MV-4-11 (cell line): Measurements from ENCODE around the gene CAPZA3.
"Not testable (repeated sequence)": the region's sequence is repeated elsewhere in the genome, so short reads cannot be mapped to it uniquely, and the experiment has no call there.

Experiments used
- DNase-seq: peaks from one replicate; lab custom pipeline; 2025; lab: John Stamatoyannopoulos, UW

The CAPZA3 gene, protein sequence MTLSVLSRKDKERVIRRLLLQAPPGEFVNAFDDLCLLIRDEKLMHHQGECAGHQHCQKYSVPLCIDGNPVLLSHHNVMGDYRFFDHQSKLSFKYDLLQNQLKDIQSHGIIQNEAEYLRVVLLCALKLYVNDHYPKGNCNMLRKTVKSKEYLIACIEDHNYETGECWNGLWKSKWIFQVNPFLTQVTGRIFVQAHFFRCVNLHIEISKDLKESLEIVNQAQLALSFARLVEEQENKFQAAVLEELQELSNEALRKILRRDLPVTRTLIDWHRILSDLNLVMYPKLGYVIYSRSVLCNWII

DNA sequence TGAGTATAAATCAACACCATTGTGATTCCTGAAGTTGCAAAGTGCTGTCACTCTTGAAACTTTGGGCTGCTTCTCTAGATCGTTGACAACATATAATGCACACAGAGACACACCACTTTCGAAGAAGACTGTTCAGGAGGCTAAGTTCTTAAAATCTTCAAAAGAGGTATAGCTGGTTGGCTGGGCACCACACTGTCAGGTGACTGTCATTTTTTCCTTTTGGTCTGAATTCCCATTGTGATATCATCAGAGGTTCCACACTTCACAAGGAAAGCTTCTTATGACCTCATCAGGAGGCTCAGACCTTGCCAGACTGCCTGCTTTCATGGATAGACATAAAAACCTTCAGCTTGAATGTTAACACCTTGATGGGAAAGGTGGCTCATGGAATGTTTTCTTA lies at the start of gene CAPZA3, which contains the start of gene PLCZ1:
Gene CAPZA3 (plus strand): TSS at position 301 of the 400 bp plus-strand sequence. CDS start 150 bp downstream, outside the sequence.
Gene PLCZ1 (minus strand): TSS at position 194 of the 400 bp plus-strand sequence. CDS start 641 bp downstream, outside the sequence.
- no peak for DNase-seq

DNA sequence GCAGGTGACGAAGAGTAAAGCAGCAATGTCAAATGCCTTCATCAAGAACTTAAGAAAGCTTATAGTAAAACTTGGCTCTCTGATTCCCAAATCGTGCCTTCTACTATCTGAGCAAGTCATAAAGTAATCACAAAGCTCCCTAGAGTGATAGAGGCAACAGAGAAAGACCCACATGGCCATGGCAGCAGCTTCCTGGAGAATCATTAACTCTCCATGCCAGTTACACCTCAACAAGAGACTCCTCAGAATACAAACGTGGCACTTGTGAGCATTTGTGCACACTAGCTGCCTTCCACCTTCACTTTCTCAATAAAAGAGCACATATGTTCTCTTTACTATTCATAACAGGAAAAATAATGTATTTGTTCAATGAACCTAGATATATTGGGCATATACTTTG lies 48.1 kb upstream of the CAPZA3 start:
- no peak for DNase-seq

DNA sequence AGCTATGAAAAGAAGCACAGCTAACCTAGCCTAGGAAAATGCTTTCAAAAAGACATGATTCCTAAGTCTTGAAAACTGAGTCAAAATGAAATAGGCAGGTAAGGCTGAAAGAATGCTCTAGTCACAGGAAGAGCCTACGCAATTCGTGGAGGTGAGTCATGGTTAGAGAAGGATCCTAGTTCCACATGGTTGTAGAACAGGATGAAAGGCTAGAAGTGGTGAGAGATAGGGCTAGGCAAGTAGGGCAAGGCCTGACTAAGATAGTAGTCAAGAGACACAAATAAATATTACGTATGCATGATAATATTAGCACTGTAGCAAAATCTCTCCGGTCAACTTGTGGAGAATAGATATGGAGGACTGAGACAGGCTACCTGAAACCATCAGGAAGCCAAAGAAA lies 47.3 kb upstream of the CAPZA3 start:
- DNase-seq = no peak

DNA sequence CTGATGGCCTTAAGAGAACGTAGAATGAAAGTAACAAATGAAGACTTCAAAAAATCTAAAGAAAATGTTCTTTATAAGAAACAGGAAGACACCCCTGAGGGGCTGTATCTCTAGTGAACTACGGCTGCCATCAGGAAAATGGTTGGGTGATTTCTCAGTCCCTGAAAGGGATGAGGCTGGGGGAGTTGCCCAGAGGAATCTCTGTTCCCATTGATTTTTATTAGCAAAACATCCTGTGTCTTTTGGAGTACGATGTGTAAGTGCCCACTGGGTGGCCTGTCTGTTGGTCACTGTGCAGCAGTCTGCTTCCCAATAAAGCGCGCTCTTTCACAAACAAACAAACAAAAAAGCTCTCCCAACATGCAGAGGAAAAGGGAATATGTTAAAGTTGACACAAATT lies 43.9 kb upstream of the CAPZA3 start:
- DNase-seq = not testable (repeated sequence)

DNA sequence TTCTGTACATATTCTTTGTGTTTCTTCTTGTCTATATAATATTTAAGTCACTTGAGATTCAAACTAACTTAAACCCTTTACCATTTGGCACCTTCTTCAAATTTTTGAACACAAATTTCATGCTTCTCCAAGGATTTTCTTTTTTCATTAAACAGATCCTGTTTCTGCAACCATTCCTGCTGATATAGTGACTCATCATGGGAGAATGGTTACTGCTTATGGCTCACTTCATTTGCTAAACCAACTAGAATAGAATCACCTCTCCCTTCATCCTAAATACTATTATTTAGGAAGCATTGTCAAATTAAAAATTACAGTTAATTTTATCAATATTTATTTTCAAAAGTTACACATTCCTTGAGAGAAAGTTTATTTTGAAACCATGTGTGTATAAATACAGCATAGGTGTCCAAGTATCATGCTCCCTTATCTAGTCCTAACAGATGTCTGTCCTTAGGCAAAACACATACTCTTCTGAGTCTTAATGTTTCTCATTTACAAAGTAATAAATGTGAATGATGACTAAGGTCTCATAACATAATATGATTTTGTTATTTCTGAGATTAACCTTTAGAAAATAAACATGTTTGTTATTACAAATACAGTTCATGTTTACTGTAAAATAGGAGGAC lies 40.8 kb upstream of the CAPZA3 start:
- no peak for DNase-seq

DNA sequence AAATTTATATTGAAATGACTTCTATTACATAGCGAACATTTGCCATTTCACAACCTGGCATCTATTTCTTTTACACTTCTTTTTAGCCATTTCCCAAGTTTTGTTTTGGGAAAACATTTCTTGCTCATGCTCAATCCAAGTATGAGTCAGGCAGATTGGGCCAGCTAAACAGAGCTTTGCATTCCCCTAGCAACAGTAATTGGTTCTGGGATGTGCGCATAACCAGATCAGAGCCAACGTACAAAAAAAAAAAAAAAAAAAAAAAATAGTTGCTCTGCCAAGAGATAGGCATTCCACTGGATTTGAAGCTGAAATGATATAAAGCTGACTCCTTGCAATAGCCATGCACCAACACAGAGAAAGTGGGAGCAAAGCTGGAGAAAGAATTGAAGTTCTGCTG lies 37.6 kb upstream of the CAPZA3 start:
- DNase-seq = no peak

DNA sequence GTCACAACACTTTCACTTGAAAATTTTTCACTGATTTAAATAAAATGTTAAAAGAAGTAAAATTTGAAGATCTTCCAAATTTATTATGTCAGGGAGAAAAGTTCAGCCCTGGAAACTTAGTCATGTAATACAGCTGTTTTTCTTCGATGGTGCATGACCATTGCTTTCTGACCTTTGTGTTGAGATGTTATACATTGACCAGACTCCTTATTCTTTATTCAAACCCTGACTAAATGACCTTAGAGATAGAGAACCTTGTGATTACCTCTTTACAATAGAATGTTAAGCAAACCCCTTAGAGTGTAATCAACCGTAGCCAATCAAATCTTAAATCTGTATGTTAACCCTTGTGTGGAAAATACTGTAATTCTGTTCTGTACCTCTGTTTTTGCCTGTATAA lies 34.6 kb upstream of the CAPZA3 start:
- no peak for DNase-seq

DNA sequence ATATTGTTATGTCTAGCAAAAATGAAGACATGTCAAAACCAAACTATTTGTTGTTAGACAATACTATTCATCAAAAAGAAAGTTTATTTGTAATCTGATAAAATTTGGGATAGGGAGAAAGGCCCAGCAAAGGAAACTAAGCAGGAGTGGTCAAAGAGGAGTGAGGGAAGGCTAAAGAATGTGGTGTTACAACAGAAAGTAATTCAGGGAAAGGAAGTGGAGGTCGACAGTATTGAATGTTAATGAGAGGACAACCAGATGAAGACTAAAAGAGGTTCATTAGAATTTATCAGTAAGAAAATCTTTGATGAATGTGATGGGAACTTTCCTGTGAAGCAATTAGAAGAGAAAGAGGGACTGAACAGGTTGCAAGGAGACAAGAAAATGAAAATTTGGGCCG lies 34.0 kb upstream of the CAPZA3 start:
- no peak for DNase-seq

DNA sequence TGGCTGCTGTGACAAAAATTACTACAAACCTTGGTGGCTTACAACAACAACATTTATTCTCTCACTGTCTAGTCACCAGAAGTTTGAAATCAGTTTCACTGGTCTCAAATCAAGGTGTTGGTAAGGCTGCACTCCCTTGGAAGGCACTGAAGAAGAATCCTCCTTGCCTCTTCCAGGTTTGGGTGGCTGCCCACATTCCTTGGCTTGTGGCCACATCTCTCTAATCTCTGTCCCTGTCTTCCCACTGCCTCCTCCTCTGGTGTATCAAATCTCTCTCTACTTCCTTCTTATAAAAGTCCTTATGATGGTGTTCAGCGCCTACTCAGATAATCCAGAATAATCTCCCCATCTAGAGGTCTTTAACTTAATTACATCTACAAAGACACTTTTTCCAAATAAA lies 31.1 kb upstream of the CAPZA3 start:
- no peak for DNase-seq

DNA sequence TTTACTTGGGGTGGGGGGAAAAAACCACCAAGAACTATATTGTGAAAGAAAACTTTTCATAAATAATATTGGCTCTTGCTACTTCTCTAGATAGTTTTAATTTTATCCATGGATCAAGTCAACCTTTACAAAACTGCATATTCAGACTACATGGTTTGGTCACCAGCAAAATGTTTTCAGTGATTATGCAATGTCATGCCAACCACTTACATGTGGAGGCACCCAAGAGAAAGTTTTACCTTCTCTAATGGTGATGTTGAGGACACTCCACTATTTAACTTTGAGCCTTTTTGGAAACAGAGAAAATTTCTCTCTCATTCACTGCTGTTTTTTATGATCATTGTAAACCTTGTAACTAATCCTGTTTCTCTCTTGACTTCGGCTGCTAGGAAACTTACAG lies 21.7 kb upstream of the CAPZA3 start:
- DNase-seq = no peak

DNA sequence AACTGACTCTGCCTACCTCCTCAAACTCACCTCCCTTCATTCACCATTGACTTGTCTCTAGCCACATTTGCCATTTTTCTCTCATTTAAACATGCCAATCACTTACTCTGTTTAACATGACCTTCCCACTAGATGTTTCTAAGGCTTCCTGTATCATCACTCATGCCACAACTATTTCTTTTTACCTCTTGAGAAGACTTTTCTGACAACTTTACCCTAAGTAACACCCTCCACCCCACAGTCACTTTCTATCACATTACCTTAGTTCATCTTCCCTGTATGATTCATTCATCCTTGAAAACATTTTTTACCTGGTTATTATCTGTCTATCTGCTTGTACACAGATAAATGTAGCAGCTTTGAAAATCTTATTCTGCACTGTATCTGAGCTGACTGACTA lies 19.5 kb upstream of the CAPZA3 start:
- no peak for DNase-seq

DNA sequence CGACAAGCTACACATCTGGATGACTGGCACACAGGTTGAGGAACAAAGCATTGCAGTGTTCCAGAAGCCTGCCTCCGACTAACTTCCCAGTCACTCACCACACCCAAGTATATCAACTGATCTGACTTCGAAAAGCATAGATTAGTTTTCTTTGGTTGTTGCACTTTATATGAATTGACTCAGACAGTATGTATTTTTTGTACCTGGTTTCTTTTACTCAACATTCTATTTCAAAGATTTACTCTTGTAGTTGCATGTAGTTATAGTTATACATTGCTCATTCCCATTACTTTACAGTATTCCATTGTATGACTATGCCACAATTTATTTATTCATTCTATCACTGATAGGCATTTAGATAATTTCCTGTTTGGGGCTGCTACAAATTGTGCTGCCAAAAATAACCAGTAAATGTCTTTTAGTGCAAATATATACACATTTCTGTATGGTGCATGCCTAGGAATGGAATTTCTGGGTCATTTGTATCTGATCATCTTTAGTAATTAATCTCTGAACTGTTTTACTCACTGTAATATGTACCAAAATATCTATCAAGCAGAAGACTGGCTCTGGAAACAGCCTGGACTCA lies 17.9 kb upstream of the CAPZA3 start:
- no peak for DNase-seq

DNA sequence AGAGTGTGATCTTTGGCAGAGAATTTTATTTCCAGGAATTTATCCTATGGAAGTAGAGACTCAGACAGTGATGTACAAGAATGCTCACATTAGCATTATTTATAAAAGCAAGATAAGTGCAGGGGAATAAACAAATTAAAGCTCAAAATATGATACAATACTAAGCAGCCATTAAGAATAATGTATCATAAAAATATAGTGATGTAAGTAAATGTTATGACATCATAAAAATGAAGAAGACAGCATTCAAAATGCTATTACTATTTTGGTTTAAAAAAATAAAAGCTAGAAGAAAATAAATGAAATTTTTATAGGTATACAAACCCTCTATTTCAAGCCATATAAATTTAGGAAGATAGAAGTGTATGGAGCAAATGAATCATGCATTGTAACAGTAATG lies 17.2 kb upstream of the CAPZA3 start:
- DNase-seq = no peak

DNA sequence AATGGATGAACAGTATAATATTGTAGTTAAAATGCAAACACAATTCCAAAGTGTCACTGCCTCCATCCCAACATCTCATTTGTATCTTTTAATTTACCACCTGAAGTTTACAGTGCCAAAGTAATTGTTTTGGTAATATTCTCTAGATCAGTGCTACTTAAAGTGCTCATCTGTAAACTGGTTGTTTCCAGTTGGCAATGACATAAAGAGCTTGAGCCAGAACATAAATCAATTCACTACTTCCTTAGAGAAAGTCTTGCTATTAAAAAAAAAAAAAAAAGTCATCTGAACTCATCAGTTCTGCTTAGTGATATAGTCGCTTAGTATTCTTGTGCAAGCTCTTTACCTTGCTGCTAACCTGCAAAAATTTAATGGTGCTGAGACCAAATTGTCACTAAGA lies 16.5 kb upstream of the CAPZA3 start:
- no peak for DNase-seq

DNA sequence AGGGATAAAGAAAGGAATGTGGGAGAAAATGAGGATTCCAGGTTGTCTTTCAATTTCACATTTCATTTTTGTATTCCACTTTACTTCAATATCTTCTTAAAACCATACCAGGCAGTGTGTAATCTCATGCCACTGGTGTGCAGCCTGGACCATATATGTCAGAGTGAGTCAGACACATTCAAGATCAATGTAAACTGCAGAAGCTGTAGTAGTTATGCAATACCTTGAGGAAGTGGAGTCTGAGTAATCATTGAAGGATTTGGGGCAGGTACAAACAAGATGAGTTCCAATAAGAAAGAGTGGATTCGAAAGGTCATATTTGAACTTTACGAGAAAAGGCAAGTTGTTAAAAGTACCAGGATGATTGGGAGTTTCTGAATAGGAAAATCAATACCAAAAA lies 14.2 kb upstream of the CAPZA3 start:
- peak; percentile 10 for DNase-seq

DNA sequence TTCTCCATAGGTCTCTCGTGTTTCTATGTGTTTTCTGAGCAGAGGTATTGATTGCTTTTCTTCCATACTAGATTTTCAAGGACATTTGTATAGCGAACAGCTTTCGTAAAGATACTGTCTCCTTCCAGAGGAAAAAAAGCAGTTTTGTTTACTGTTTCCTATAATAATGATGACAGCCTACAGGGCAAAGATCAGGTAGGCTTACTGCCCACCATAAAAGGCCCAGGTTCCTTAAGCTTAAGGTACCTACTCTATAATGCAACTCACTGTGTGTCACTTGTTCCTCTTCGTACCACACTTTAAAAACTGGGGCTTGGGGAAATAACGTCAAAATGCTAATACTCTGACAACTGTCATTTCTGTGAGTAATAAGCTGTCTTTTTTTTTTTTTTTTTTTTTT lies 6.8 kb upstream of the CAPZA3 start:
- DNase-seq = no peak

DNA sequence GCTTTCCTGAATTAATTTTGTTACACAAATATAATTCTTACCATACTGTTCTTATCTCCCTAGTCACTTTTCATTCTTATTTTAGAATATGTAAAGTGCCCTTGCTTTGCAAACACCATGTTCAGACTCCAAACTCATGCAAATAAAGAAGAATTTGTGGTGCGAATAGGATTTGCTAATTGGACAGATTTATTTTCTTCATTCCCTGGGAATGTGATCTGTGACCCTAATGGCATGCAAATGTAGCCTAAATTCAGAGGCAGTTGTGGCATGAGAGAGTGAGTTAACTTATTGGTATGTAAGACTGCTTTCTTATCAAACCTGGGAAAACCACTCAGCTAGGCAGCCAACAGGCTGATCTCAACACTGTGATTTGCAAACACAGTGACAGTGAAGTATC lies 10.0 kb downstream of the CAPZA3 start:
- DNase-seq = no peak

DNA sequence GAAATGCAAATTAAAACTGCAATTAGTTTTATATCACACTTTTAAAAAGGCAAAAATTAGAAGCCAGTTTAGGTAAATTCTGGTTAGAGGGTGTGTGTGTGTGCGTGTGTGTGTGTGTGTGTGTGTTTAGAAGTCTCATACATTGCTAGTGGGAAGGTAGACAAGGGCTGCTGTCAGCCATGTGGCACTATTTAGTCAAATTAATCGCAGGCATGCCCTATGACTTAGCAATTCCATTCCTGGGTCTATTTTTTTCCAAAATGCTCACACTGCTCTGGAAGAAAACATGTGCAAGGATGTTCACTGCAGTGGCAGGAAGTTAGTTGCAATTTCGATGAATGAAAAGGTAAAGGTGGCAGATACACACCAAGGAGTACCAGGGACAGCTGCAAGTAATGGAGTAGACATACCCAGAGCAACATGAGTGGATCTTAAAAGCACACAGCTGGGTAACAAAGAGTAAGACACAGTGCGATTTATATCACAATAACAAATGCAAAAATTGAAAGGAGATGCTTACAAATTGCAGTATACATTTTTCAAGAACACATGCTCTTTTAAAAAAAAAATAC lies 11.6 kb downstream of the CAPZA3 start:
- no peak for DNase-seq

DNA sequence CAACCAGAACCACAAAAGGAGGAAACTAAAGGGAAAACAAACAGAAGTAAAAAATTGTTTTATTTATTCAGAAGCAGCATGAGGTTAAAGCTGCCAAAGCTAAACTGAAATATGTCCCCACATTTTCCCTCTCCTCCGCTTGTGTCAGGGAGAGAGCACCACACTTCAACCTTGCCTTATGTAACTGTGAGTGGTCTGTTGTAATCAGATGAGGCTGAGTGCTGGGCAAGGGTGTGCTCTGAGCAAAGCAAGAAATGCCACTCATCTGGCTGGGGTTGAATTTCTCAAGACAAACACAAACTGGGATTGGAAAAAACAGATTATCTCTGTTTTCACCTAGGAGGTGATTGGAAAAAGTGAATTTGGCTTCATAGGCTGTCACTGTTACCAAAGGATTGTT lies 12.2 kb downstream of the CAPZA3 start:
- no peak for DNase-seq

DNA sequence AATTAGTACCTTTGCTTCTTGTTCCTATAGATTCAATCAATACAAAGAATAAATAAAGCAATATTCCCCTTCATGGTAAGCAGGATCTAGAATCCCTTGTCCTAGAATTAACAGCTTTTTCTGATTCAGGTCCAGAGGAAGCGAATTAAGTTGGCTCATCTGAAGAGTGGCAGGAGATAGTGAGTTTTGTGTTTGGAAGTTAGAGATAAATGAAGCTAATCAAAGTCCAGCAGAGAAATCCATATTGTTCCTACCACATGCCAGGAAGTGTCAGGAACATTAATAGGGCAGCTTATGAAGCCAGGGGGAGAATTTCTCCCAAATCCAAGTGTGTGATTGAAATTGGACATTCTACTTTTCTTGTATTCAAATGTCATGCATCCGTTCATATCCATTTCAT lies 13.9 kb downstream of the CAPZA3 start:
- no peak for DNase-seq

DNA sequence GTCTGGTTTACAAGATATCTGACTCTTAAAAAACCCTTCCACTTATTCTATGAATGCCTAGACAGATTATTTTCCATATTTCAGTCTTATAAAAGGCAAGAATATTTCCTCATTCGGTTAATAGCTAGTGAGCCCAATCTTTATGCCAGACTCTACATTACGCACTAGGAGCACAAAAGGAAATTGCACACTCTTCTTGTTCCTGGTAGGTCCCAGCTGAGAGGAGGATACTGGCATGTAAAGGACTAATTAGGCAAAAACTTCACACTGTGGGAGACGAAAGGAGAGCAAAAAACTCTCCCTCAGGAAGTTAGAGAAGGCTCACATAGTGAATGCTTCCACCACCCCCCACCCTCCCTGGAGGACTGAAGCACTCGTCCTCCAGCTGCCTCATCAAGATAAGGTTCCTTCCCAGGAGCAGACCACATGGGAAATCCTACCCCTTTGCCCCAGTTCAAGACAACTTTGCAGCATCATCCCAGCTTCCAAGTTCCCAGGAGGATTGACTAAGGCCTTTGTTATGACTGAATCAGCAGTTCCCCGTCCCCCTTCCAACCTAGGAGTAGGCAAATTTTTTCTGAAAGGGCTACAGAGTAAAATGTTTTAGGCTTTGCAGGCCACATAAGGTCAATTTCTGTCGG lies 14.5 kb downstream of the CAPZA3 start:
- no peak for DNase-seq

DNA sequence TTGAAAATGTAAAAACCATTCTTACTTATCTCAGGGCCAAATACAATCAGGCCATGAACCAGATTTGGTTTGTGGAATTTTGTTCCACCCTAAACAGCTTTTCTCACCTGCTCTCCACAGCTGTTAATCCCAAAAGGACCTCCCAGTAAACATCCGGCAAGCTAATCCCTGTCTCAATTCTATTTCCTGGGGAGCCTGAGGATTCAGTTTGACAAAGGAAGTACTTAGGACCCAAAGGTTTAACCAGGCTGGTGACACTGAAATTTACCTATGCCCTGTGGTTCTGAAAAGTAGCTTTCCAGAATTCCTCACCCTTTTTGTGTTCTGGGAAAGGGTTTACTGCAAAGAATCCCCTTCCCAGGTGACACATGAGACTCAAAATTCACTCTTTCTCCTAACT lies 15.0 kb downstream of the CAPZA3 start:
- DNase-seq = no peak
